ENCODE results near the gene C1orf232.

C1orf232 gene

DNA sequence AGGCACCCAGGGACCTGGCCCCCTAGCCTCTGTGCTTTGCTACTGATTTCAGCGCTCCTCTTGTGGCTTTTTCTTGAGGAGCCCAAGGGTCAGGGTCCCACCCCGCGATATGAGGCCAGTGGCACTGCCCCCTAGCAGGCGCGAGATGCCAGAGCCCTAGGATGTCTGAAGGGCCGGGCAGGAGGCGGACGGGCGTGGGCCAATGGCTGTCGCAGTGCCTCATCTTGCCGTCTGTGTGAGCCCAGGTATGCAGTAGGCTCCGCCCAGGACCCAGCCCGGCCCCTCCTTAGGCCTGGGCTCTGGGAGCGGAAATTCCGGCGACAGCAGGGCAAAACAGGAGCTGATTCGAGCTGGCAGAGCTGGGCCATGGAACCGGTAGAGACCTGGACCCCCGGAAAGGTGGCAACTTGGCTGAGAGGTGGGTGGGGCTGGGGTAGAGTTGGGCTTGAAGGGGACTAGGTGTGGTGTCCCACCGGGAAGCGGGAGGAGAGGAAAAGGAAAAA is 8.5 kb upstream of the C1orf232 start, which contains the start of gene CNKSR1:
TSS of gene CNKSR1 (plus strand) at position 310 of the 503 bp plus-strand sequence. CDS start at position 367, 57 bp downstream.
- no peak for DNase-seq (ENCODE audit: low read depth)

DNA sequence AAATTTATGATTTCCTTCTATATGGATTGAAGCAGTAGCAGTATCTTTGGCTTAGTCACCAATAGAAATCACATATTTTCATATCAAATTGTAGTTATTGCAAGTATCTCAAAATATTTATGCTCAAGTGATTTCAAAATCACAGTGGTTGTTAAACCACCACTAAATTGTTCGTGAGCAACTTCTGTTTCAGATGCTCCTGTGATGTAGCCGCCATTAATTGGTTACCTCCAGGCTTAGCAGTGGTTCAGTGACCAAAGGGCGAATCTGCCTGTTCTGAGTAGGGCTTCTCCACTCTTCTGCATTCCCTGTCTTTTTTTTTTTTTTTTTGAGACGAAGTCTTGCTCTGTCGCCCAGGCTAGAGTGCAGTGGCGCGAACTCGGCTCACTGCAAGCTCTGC is 6.6 kb upstream of the C1orf232 start:
- DNase-seq (ENCODE audit: low read depth) = no peak

DNA sequence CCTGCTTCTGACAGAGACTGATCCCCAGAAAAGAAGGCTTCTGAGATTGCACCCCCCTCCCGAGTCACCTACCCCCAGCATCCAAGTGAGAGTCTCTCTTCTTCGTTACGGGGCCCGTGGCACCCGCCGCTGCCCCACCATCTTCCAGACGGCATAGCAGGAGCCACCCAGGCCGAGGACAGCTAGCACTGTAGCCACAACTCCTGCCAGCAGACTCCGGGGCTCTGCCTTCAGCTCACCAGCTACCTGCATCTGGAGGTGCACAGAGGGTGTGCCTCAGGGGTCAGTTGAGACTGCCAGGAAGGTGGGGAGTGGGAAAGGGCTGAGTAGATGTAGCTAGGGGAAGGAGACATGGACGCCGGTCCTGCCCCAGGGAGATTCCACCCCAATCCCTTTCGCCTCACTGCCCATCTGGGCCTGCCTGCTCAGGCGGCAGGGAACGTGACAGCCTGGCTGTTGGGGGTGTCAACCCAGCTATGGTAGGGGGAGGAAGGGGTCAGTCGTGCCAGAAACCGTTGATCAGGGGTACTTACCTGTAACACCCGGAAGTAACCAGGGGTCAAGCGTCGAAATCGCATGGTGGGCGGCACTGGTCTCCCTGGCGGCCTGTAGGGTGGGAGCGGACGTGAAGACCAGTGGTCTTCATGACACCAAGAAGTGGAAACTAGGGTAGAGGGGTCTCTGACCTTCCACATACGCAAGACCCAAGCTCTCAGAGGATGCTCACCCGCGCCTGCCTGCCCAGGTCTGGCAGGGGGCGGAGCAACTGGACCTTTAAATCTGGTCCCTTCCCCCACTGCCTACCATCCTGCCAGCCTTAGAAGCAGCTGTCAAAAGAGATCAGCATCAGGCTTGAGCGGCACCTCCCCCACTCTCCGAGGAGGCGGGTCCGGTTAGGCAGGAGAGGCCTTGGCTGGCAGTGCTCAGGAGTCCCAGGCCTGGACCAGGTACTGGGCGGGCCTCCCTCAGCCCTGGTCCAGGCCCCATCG is 2.6 kb upstream of the C1orf232 start, which contains the start of gene ZNF593OS:
TSS of gene ZNF593OS (minus strand) at position 749 of the 989 bp plus-strand sequence. CDS start at position 578, 171 bp downstream.
- no peak for DNase-seq (ENCODE audit: low read depth)

DNA sequence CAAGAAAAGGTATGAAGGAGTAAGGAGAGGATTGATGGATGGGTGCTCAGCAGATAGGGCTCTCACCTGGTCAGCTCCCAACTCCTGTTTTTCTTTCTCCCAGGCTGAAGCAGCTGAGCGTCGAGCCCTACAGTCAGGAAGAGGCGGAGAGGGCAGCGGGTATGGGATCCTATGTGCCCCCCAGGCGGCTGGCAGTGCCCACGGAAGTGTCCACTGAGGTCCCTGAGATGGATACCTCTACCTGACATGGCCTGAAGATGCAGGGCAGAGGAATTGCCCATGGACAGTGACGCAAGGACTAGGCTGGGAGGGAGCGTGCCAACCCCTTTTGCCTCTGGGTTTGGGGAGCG is 1.7 kb upstream of the C1orf232 start:
- DNase-seq (ENCODE audit: low read depth) = no peak

DNA sequence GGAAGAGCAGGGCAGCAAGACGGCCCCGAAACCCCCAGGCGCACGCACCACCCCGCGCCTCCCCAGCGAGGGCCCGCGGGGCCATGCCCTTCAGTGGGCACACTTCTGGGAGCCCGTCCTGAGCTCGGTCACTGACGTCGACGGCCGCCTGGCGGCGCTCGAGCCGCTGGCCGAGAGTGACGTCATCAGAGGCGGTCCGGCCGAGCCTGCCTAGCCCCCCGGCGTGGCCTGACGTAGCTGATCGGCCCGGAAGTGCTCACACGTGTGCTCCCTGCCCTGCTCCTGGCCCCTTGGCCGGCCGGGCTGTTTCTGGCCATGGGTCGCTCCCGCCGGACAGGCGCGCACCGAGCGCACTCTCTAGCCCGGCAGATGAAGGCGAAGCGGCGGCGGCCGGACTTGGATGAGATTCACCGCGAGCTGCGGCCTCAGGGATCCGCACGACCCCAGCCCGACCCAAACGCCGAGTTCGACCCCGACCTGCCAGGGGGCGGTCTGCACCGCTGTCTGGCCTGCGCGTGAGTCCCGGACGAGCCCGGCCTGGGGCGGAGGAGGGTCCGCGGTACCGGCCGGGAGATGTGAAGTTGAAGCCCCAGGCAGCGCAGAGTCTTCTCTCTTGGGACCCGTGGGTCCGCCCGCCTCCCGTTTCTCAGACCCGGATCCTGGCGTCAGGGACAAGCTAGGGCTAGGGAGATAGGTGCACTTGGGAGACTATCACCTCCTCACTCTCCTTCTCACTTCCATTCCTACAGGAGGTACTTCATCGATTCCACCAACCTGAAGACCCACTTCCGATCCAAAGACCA is 1.1 kb upstream of the C1orf232 start, which contains the start of gene ZNF593:
TSS of gene ZNF593 (plus strand) at position 240 of the 803 bp plus-strand sequence. CDS start at position 316, 76 bp downstream.
- peak; percentile 80 for DNase-seq (ENCODE audit: low read depth)

DNA sequence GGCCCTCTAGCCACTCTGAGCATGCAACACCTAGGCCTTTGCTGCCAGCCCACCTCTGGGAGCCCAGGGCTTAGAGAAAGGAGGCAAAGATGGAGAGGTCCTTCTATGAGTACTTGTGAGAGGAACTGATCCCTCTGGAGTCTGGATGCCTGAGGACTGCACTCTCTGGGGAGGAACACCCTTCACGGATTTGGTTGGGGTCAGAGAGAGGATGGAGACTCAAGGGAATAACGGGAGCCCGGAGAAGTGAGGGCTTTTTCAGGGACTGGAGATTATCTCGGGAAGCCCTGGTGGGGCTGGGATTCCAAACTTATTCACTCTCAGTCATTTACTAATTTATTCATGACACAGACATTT is 413 bp upstream of the C1orf232 start:
- DNase-seq (ENCODE audit: low read depth) = no peak

DNA sequence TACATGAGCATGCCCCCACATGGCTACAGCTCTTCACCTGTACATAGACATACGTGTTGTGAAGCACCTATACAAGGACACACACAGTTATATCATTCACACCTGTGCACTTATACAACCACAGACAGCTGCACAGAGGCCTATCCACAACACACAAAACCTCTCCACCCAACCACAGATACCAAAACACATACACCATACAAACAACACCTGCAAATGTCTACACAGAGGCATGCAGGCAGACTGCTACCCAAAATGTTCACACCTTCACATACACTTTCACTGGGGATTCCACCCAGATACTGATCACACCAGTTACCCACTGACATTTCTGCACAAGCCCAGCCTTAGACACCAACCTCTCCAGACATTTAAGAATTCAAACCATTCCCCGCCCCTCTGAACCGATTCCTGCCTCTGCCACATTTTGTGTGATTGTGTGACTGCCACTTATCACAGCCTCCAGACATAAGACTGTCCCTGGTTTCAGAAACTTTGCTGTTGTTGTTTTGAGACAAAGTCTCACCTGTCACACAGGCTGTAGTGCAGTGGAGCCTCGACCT is 2.0 kb downstream of the C1orf232 start:
- no peak for DNase-seq (ENCODE audit: low read depth)

DNA sequence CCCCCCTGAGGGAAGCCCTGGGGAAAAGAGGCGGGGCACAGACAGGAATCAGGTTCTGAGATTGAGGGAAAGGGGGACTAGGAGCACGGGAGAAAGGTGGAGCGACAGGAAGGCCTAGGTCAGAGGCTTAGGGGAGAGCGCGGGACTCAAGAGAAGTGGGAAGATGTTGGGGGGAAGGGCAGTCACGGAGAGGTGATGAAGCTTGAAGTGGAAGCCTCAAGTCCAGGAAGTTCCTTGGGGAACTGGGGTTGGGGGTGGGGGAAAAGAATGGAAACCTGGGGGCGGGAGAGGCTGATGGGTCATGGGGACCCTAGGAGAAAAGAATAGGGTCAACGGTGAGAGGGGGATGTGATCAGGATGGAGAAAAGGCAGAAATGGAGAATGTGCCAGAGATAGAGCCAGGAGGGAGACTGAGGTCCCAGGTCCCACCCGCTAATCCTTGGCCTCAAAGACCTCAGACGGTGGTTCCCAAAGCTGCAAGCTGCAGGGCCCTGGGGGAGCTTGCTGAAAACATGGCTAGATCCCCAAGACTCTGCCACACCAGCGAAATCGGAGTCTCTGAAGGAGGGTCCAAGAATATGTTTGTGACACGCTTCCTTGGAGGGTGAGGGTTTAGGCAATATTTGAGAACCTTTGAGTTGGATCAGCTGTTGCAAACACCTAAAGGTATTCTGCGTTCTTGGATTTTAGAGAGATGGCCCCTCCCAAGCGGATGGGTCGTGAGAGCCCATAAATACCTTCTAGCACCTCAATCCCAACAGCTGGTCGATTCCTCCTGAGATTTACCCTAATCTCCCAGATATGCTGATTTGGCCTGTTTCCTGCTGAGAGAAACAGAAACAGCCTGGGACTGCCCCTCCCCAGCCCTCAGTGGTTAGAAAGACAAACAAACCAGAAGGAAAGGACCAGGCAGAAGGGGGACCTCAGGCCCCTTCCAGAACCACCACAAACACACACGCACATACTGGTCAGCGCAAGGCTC is 3.6 kb downstream of the C1orf232 start:
- DNase-seq (ENCODE audit: low read depth) = no peak

DNA sequence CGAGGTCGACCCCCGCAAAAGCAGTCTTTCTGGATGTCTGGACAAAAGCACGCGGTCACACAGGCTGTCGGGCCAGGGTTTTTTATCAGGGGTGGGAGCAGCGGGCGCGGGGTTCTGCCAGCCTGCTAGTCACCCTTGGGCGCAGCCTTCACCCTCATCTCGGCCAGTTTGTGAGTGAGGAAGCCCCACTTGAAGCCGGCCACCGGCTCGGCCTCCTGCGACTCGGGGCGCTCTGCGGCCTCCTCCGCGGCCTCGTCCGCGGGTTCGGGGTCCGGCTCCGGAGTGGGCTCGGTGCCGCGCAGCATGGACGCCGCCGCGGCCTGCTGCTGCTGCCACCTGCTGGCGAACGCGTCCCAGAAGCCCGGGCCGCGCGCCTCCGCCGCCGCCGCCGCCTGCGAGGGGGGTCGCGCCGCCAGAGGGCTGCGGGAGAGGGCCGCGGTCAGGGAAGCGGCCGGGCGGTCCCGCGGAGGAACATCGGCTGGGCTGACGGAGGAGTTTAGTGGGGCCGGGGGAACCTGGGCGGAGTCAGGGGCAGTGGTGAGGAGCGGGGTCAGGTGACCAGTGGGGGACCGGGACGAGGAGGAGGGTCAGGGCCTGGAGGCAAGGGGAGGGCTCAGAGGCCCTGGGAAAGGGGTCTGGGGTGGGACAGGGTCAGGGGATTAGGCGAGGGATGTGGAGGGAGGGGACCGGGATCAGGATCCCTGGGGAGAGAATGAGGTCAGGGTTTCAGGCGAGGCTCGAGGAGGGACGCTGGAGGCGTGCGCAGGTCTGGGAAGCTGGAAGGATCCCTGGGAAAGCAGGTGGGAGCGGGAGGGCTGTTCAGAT is 4.5 kb downstream of the C1orf232 start:
- DNase-seq (ENCODE audit: low read depth) = no peak

DNA sequence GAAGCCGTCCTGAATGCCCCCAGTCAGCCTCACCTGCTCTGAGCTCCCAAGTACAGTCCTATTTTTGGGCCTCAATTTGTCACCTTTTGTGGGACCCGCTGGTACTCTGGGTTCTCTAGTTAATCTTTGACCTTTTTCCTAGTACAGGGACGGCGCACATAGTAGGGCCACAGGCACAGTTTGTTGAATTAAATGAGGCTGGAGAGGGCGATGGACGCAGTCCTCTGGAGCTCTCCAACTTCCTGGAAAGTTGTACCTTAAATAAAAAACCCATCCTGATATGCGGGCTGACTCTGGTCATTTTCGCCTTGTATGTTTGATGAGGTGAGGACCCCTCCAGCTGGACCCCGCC is 5.1 kb downstream of the C1orf232 start:
- no peak for DNase-seq (ENCODE audit: low read depth)

DNA sequence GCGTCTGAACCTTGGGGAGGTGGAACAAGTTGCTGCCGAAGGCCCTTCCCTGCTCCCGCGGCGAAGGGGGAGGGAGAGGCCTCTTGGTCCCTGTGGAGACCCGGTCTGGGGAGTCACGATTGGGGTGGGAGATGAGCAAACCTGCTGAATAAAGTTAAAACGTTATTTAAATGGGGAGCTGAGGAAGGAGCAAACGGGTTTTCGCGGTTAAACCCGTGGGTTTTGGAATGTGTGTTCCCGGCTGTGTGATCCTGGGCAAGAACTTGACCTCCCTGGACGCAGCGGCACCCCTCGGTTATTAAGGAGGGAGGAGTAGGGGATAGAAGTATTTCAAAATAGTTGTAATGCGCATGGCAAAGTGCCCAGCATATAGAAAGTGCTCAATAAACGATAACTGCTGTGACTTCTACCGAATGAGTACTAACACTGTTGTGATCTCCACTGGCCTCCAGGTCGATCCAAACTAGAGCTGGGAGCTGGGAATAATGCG is 6.5 kb downstream of the C1orf232 start:
- DNase-seq (ENCODE audit: low read depth) = no peak

DNA sequence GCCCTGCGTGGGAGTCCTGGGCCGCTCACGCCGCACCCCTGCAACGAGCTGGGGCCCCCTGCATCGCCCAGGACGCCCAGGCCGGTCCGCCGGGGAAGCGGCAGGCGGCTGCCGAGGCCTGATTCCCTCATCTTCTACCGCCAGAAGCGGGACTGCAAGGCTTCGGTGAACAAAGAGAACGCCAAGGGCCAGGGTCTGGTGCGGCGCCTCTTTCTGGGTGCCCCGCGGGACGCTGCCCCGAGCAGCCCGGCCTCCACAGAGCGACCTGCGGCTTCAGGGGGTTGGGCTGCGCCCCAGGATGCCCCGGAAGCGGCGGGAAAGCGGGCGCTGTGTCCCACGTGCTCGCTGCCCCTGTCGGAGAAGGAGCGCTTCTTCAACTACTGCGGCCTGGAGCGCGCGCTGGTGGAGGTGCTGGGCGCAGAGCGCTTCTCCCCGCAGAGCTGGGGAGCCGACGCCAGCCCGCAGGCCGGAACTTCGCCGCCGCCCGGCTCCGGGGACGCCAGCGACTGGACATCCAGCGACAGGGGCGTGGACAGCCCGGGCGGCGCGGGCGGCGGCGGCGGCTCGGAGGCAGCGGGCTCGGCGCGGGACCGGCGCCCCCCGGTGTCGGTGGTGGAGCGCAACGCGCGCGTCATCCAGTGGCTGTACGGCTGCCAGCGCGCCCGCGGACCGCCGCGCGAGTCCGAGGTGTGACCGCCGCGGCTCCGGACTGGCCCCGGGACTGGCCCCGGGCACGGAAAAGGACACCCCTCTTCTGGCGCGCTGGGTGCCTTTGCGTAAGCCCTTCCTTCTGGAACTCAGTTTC is 7.1 kb downstream of the C1orf232 start:
- DNase-seq (ENCODE audit: low read depth) = no peak

DNA sequence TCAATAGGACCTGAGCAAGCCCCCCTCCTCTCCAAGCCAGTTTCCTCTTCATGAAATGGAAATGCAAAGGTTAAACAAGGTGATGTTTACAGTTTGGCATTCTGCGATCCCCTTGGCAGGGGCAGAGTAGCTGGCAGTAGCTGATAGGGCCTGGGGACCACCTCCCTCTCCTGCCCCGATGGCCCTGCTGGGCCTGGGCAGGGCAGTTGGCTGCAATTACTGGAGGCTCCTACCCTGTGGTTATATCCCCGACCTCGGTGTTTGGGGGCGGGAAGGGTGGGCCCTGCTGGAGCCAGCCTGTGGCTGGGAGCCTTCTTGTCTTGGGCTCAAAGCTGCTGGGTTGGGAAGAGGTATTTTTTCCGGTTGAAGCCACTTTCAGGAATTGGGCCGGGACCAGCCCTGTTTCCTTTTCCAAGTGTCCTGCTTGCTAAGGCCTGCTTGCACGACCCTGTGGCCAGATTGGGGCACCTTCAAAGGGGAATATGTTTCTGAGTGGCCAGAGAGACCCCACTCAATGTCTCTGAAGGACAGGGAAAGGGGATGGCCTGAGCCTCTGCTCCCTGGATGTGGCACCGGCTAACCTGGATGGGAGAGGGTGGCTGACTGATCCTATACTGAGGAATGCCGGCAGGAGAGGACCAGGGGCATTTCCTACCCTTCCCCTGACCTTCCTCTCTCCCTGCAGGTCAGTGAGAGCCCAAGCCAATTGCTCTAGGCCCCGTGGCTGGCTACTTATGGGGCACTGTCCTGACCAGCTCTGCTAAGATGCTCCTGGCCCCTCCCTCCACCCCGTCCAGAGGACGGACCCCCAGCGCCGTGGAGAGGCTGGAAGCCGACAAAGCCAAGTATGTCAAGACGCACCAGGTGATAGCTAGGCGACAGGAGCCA is 8.0 kb downstream of the C1orf232 start:
- no peak for DNase-seq (ENCODE audit: low read depth)

DNA sequence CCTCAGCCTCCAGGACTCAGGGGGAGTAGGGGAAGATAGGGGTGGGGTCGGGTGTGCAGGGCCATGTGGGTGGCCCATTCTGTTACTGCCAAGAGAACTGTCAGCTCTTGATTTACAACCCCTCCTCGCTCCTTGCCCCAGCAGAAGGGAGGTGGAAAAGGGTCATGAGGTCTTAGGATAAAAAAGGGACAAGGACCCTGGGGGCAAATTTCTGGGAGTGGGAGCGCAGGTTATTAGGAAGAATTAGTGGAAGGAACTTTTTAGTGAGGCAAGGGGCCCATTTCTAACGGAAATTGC is 9.1 kb downstream of the C1orf232 start:
- DNase-seq (ENCODE audit: low read depth) = no peak

DNA sequence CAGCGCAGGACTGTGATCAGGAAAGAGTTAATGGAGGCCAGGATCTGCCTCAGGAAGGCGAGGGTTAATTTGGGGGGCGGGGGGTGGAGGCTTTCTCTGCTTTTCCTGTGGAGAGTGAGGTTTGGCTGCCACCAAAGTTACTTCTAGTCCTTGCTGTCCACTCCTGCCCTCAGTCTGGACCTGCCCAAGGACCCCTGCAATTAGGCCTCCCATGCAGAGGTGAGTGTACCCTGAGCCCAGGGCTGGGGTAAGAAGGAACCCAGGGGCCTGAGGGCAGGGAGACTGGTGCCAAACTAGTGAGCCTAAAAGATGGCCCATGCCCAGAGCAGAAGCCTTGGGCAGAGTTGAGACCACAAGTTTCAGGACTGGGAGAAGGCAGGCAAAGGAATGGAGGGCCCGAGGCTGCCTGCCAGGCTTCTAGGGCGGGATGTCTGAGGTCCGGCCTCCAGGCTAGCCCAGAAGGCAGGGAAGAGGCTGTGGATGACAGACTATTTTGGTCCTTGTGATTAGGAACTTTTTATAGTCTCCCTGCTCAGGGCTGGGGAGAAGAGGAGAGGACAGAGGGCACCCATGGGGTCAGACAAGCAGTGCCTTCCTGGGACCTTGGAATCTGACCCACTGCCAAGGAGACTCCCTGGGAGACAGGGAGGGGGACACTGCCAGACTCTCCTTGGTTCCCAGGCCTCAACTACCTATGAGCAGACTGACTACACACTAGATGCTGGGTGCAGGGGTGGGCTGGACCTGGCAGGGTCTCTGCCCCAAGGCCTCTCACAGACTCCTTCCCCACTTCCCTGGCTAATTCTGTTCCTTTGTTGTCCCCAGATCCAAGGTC is 9.6 kb downstream of the C1orf232 start, which contains the start of gene FAM110D:
TSS of gene FAM110D (plus strand) at position 172 of the 835 bp plus-strand sequence. CDS start 2,213 bp downstream, outside the sequence.
- no peak for DNase-seq (ENCODE audit: low read depth)

DNA sequence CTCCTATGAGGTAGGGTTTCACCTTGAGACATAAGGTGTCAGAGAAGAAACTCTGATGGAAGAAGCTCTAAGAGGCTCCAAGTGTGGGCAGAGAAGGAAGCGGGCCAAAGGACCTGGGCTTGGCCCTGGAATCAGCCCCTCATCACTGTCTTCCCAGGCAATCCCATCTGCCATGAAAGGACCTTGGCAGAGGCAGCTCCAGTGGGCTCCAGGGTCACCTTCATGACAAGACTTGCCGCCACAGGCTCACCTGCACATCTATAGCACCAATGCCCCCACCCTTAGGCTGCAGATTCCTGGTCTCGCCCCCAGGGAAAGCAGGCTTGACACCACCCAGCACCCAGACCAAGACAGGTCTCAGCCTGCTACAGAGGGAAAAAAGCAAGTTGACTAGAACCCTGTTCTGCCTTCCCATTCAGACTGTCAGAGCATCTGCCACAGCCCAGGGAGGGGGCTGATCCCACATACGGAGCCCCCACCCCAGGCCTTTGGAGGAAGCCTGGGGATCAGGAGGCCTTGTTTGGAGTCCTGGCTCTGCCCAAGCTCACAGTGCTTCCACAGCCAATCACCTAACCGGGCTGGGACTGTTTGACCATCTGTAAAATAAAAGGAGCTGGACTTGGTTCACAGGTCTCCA is 10.4 kb downstream of the C1orf232 start:
- no peak for DNase-seq (ENCODE audit: low read depth)
